MCF 10A (cell line): ENCODE measurements around the gene PCAT7. TPM values are rescaled to one million over a fixed set of nuclear protein-coding genes. Genes with fewer than 3 reads are reported as not detected.
"Not testable (repeated sequence)": the region's sequence is repeated elsewhere in the genome, so short reads cannot be mapped to it uniquely, and the experiment has no call there.

ENCODE experiments used
- Bru-seq: library from RNA; stranded (reverse); fragments of 400-500 nt; gene quantifications from one replicate; lab custom pipeline; 2021; lab: Mats Ljungman, UMichigan
- BruChase-seq, 2 experiments: library from RNA; stranded (reverse); fragments of 400-500 nt; gene quantifications; one replicate each; lab custom pipeline; 2021; lab: Mats Ljungman, UMichigan
- BruUV-seq: library from RNA; stranded (reverse); fragments of 400-500 nt; replicated peaks from 2 replicates; lab custom pipeline; 2021; lab: Mats Ljungman, UMichigan
- CTCF ChIA-PET: fragments of 300-600 bp; sonication (Branson Sonifier 250); formaldehyde crosslinking; extraction: SDS; loops from one replicate; lab custom pipeline; 2021; ENCODE audit warnings: antibody characterized with exemption, inconsistent platforms; lab: Yijun Ruan, JAX
- POLR2A ChIA-PET: fragments of 300-600, 350-650 bp; sonication (Branson Sonifier 250); formaldehyde crosslinking; extraction: SDS; loops from one replicate; lab custom pipeline; 2020; ENCODE audit warnings: antibody characterized with exemption, inconsistent platforms; lab: Yijun Ruan, JAX
- DNase-seq: peaks from one replicate; pipeline ENCODE4 v3.0.0-alpha.2; 2018; ENCODE audit not compliant: unreplicated experiment
- H3K27ac Mint-ChIP-seq: one replicate; pipeline ENCODE4 v1.8.0; 2022; ENCODE audit warnings: mild to moderate bottlenecking, low read depth, mixed read lengths; ENCODE audit not compliant: unreplicated experiment
- H3K27me3 Mint-ChIP-seq: one replicate; pipeline ENCODE4 v1.8.0; 2022; ENCODE audit warnings: mixed read lengths; ENCODE audit not compliant: insufficient read depth, unreplicated experiment
- H3K36me3 Mint-ChIP-seq: one replicate; pipeline ENCODE4 v1.8.0; 2022; ENCODE audit warnings: mild to moderate bottlenecking, moderate library complexity, mixed read lengths; ENCODE audit not compliant: insufficient read depth, unreplicated experiment
- H3K4me1 Mint-ChIP-seq: one replicate; pipeline ENCODE4 v1.8.0; 2022; ENCODE audit warnings: mixed read lengths; ENCODE audit not compliant: insufficient read depth, unreplicated experiment
- H3K4me3 Mint-ChIP-seq: one replicate; pipeline ENCODE4 v1.8.0; 2022; ENCODE audit warnings: mild to moderate bottlenecking, moderate library complexity, mixed read lengths; ENCODE audit not compliant: unreplicated experiment
- H3K9me3 Mint-ChIP-seq: one replicate; pipeline ENCODE4 v1.8.0; 2022; ENCODE audit warnings: mixed read lengths; ENCODE audit not compliant: unreplicated experiment
- CTCF ChIP-seq: fragments of 200-600 bp; IDR thresholded peaks from one replicate; pipeline ENCODE4 v1.8.0; 2022; ENCODE audit warnings: antibody characterized with exemption, mild to moderate bottlenecking; ENCODE audit not compliant: unreplicated experiment
- intact Hi-C: fragments of 100-400 bp; cut with micrococcal nuclease; formaldehyde crosslinking; loops from 2 replicates; pipeline ENCODE4 v1.14.1; 2022
- long read RNA-seq: library from polyadenylated mRNA; stranded (forward); transcript quantifications from one replicate; pipeline ENCODE4 v2.0.0, GENCODE V29; 2022
- total RNA-seq: library from RNA; stranded (reverse); gene quantifications from 2 replicates; pipeline ENCODE4 v1.2.3, GENCODE V29; 2022

Gene PCAT7
- not detected in 2 replicates for total RNA-seq
- Bru-seq, nascent RNA = not detected
- BruChase-seq, experiment 1, labeled RNA remaining after a 6-hour chase = percentile 6 among the genes with signal in this experiment
- BruChase-seq, experiment 2, labeled RNA remaining after a 2-hour chase = percentile 4 among the genes with signal in this experiment
- long read RNA-seq = 0 reads

- Mint-ChIP-seq H3K27ac (no peak within 1 kb of the TSS), H3K27me3 (no peaks in the 10 kb centered on the region), H3K4me1 (no peaks in the 10 kb centered on the region), H3K9me3 (no peaks in the 10 kb centered on the region), H3K4me3 (no peak within 1 kb of the TSS), H3K36me3 (no peaks in the 10 kb centered on the region)
- intact Hi-C loops = no loop called here
- DNase-seq = peak; percentile 36
- ChIA-PET POLR2A (no interaction called here), CTCF (interaction anchor here (0.9 kb wide), 1 partner anchor 11 kb away, joined by 4 read pairs; no protein-coding TSS in a partner anchor)
- no peak for TF ChIP-seq CTCF
- no TSS peak for BruUV-seq
Measured at GRCh38 chr9:94554439-94555331, at the start of gene PCAT7. TSS of gene PCAT7 (plus strand) at chr9:94555083.

- H3K27me3 Mint-ChIP-seq = peaks cover 25% of the 10 kb centered on the region
- CTCF ChIA-PET, intact Hi-C loops, H3K9me3 Mint-ChIP-seq, DNase-seq, H3K4me1 Mint-ChIP-seq, BruUV-seq, POLR2A ChIA-PET, H3K4me3 Mint-ChIP-seq, H3K27ac Mint-ChIP-seq, H3K36me3 Mint-ChIP-seq: not testable (repeated sequence)
Measured at GRCh38 chr9:94506370-94506769, 48.5 kb upstream of the PCAT7 start.

- no peak for DNase-seq
- Mint-ChIP-seq H3K27me3 (peaks cover 24% of the 10 kb centered on the region), H3K9me3 (no peaks in the 10 kb centered on the region), H3K4me1 (no peaks in the 10 kb centered on the region), H3K36me3 (peaks cover 6% of the 10 kb centered on the region), H3K27ac (no peak overlapping the region), H3K4me3 (no peak overlapping the region)
- ChIA-PET CTCF (no interaction called here), POLR2A (no interaction called here)
- TF ChIP-seq CTCF = no peak
- intact Hi-C loops = no loop called here
- no TSS peak for BruUV-seq
Measured at GRCh38 chr9:94507531-94508258, 47.2 kb upstream of the PCAT7 start.

GRCh38 chr9:94511134-94511954 is 43.5 kb upstream of the PCAT7 start:
- no peak for TF ChIP-seq CTCF
- ChIA-PET POLR2A (no interaction called here), CTCF (interaction anchor here (0.6 kb wide), 2 partner anchors 478 to 657 kb away, joined by 3 read pairs; no protein-coding TSS in a partner anchor)
- no peak overlapping the region for H3K27ac Mint-ChIP-seq
- no peaks in the 10 kb centered on the region for H3K4me1 Mint-ChIP-seq
- DNase-seq = no peak
- H3K36me3 Mint-ChIP-seq = peaks cover 6% of the 10 kb centered on the region
- H3K27me3 Mint-ChIP-seq = peaks cover 12% of the 10 kb centered on the region
- H3K4me3 Mint-ChIP-seq = no peak overlapping the region
- intact Hi-C loops = no loop called here
- no peaks in the 10 kb centered on the region for H3K9me3 Mint-ChIP-seq
- BruUV-seq = no TSS peak
